HG03520 (cell line): ENCODE data around the gene CHRNA4.
"Not testable (repeated sequence)": the region's sequence is repeated elsewhere in the genome, so short reads cannot be mapped to it uniquely, and the experiment has no call there.

Experiments
- ATAC-seq: cut with Tn5 transposase; IDR thresholded peaks from one replicate; pipeline ENCODE4 v1.9.1; 2021; ENCODE audit warnings: mild to moderate bottlenecking, moderate library complexity; ENCODE audit not compliant: unreplicated experiment

CHRNA4 gene

GRCh38 chr20:63336232-63336752 is 24.9 kb downstream of the CHRNA4 start:
- no peak for ATAC-seq

DNA sequence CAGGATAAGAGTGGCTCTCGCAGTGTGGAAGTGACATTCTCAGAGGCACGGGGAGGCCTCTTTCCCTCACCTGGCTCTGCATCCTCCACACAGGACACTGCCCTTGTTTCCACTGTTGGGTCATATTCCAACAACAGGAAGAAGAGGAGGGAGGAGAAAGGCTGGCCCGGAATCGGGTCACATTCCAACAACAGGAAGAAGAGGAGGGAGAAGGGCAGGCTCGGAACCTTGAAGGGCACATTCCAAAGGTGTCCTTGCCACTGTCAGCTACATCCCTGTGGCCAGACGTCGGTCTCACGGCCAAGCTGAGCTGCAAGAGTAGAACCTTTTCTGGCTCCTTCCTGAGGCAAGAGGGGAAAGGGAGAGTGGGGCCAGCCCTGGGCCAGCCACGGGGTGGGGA is 25.4 kb downstream of the CHRNA4 start:
- no peak for ATAC-seq

GRCh38 chr20:63335060-63335459 is 26.1 kb downstream of the CHRNA4 start:
- not testable (repeated sequence) for ATAC-seq

- ATAC-seq, result no peak
Observed at GRCh38 chr20:63334356-63334755, 26.8 kb downstream of the CHRNA4 start.

DNA sequence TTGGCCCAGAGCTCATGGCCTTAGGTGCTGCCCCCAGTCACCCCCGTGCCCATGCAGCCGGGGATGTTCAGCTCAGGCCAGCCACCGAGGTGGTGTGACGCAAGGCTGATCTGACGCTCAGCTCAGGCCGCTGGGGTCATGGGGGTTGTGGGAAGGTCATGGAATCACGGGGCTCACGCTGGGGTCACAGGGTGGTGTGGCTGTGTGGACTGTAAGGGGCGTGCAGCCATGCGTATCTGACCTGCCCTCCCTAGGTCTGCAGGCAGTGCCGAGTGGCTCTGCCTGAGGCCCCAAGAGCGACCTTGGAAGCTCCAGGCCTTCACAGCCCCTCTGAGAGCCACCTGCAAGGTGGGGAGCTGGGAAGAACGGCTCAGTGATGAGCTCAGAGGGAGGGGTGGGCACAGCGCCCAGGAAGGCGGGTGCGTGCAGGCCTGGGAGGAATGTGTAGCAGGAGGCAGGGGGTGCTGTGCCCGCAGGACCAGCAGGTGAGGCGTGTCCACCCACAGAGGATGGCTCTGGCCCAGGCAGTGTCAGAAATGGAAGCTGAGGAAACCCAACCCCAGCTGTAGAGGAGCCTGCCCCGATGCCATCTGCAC is 27.8 kb downstream of the CHRNA4 start:
- ATAC-seq, result no peak

DNA sequence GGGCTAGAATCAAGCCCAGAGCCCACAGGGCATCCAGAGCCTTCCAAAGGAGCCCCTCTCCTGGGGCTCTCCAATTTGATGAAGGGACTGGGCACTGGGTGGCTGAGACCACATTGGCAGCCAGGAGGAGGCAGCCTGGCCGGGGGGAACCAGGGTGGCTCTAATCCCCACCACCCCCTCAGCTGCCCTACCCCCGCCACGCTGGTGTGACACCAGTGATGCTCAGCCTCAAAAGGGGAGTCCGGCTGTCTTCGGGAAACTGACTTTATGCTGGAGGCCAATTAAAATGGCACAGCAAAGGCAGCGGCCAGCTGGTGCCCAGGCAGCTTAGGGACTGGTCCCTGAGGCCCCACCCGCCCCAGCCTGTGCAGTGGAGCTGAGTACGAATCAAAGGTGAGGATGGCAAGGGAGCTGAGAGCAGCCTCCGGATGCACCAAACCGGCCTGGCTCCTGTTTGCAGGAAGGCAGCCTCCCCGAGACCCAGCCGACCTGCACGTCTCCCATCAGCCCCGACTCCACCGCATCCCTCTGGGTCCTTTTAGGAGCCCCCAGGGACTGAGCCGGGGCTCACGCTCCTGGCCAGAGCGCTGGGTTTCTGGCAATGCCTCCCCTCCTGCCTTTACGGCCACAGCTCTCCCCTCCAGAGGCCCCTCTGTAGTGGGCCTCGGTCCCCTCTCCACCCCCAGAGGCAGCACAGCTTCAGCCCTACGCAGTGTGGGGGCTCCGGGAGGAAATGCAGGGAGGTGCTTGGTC is 28.5 kb downstream of the CHRNA4 start:
- ATAC-seq, result no peak

DNA sequence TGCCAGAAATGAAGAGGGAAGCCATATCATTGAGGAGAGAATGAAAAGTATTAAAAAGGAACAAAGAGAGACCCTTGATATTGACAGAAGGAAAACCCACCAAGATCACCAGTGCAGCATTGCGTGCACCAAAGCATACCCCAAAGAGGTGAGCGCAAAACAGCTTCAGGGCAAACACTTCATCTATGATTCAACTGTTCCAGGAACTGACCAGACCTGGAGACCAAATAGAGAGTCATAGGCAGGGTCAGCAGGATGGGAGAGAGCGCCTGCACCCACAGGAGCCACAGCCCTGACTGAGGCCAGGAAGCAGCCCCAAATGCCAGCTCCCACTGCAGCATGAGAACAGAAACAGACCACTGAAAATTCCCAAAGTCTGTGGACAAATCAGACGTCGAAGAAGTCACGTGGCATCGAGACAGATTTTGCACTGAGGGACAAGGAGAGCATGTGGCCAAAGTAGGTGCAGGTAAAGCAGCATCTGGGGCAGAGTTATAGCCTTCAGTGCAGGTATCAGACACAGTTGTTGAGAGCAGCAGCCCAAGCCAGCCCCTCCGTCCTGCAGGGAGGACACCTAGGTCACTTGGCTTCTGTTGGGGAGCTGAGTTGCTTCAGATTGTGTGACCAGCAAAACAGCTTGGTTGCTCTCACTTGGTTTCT is 29.3 kb downstream of the CHRNA4 start:
- ATAC-seq, result no peak

DNA sequence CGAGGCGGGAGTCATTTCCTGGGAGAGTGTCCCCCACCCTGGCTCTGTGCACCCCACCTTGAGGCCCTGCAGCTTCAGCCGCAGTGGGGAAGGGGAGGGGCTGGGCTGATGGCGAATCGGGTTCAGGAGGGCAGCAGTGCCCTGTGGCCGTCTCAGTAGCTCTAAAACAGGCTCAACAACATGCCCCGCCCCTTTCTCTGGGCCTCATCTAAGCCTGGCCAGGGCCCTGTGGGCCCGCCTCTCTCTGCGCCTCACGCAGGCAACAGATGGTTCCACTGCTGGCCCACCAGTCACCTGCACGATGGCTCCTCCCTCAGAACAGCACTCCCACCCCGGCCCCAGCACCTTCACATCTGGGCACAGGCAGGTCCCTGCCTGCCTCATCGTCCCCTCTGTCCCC is 30.2 kb downstream of the CHRNA4 start:
- ATAC-seq, result no peak

GRCh38 chr20:63330084-63330760 is 30.9 kb downstream of the CHRNA4 start:
- ATAC-seq, result no peak

GRCh38 chr20:63329331-63330083 is 31.6 kb downstream of the CHRNA4 start:
- no peak for ATAC-seq

GRCh38 chr20:63328718-63329275 is 32.4 kb downstream of the CHRNA4 start:
- no peak for ATAC-seq

GRCh38 chr20:63328026-63328700 is 33.0 kb downstream of the CHRNA4 start:
- no peak for ATAC-seq

DNA sequence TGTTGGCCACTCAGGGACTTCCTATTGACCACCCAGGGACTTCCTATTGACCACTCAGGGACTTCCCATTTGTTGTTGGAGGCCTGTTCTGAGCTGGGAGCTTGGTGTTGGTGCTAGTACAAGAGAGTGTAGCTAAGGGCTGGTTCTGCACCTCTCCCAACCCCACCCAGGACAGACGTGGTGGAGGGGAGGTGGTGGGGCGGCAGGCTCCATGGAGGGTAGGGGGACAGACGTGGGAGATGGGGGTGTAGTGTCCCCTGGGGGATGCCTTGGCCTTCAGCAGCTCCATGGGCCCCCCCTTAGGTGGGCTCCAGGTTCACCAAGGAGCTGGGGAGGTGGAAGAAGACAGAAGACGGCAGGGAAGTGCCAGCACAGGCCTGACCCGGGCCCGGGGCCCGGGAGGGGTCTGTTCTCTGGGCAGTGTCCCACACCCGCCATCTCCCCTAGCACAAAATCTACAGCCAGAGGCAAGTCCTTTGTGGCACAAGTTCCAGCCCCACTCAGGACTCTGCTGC is 33.9 kb downstream of the CHRNA4 start:
- no peak for ATAC-seq

DNA sequence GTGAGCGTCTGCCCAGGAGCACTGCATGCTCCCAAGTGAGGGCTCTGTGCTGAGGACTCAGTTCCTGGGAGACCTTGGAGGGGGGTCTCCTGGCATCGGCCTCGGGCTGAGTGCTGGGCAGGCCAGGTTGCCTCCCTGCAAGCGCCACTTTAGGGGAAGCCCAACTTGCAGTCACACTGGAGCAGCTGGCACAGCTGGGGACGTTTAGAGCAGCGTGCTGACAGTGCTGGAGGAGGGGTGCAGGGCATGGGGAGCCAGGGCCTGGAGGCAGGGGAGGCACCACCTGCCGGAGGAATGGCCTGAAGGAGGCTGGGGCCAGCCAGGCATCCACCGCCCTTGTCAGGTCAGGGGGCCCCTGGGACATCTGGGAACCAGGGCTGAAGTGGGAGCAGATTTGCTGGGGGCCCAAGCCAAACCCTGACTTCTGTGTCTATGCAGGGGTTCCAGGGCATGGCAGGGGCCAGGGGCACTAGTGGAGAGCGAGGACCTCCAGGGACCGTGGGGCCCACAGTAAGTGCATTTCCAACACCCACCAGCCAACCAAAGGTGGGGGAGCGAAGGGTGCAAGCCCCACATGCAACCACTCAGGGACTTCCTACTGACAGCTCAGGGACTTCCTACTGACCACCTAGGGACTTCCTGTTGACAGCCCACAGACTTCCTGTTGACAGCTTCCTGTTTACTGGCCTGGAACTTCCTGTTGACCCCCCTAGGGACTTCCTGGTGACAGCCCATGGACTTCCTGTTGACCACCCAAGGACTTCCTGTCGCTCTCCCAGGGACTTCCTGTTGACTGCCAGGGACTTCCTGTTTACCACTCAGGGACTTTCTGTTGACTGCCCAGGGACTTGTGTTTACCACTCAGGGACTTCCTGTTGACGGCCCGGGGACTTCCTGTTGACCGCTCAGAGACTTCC is 34.6 kb downstream of the CHRNA4 start:
- no peak for ATAC-seq

- ATAC-seq, result no peak
Observed at GRCh38 chr20:63325554-63326313, 35.4 kb downstream of the CHRNA4 start.

- ATAC-seq, result no peak
Observed at GRCh38 chr20:63325021-63325471, 36.1 kb downstream of the CHRNA4 start.

GRCh38 chr20:63323357-63323981 is 37.7 kb downstream of the CHRNA4 start:
- ATAC-seq, result no peak
